ENCODE results near the gene CGA.
"Not testable (repeated sequence)": the region's sequence is repeated elsewhere in the genome, so short reads cannot be mapped to it uniquely, and the experiment has no call there.

The CGA gene

DNA sequence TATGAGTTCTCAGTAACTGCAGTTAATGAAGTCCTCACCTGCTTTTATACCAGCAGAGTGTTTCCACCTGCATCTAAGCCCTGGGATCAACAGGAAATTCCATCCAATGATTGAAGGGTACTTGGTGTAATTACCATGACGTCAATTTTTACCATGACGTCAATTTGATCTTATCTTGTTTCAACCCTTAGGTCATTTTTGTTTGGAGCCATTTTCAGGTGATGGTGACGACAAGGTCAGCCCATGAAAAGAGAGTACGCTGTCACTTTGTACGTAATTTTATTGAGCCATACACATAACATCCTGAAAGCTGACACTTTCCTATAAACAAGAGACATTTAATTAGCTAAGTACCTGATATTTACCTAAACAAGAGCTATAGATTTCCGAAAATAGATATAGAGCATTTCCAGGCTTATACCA, at the start of gene CGA:
TSS of gene CGA (minus strand) at position 20 of the 423 bp plus-strand sequence. CDS start 6,906 bp downstream, outside the sequence.
- DNase-seq (ENCODE audit: low spot score) = no peak

DNA sequence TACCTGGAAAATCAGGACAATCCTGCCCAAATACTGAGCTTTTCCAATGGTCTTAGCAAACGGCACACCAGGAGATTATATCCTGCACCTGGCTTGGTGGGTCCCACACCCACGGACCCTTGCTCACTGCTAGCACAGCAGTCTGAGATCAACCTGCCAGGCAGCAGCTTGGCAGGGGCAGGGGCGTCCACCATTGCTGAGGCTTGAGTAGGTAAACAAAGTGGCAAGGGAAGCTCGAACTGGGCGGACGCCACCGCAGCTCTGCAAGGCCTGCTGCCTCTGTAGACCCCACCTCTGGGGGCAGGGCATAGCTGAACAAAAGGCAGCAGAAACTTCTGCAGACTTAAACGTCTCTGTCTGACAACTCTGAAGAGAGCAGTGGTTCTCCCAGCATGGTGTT, 45.0 kb upstream of the CGA start:
- DNase-seq (ENCODE audit: low spot score) = not testable (repeated sequence)

DNA sequence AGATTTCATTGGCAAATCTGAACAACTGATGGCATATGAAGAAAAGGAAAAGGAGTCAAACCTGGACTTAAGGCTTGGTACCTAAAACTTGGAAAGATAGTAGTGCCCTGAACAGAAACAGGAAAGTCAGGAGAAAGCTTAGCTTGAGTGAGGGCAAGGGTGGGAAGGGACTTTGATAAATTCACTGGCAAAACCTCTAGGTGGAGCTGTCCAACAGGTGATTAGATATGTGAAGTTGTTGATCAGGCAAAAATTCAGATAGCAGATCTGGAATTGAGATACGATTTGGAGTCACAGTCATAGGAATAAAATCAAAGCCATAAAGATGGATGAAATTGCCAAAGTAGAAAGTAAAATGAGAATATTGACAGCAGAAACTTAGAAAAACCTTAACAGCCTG, 44.3 kb upstream of the CGA start:
- DNase-seq (ENCODE audit: low spot score) = peak; percentile 50

DNA sequence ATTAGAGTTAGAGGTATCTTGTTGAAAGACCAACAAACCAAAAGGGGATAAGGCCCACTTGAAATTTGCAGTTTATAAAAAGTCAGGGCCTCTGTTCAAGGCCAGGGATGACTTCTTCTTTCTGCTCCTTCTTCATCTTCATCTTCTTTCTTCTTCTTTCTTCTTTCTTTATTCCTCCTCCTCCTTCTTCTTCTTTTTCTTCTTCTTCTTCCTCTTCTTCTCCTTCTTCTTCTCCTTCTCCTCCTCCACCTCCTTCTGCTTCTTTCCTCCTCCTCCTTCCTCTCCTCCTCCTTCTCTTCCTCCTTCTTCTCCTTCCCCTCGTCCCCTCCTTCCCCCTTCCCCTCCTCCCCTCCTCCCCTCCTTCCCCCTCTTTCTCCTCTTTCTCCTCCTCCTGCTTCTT, 42.1 kb upstream of the CGA start:
- no peak for DNase-seq (ENCODE audit: low spot score)

DNA sequence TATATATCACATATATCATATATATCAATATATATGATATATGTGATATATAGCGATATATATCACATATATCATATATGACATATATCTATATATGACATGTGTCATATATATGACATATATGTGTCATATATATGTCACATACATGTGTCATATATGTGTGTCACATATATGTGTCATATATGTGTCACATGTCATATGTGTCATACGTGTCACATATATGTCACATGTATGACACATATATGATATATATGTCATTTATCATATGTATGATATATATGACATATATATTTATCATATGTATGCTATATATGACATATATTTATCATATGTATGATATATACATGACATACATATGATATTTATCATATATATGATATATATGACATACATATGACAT, 32.8 kb upstream of the CGA start:
- no peak for DNase-seq (ENCODE audit: low spot score)

DNA sequence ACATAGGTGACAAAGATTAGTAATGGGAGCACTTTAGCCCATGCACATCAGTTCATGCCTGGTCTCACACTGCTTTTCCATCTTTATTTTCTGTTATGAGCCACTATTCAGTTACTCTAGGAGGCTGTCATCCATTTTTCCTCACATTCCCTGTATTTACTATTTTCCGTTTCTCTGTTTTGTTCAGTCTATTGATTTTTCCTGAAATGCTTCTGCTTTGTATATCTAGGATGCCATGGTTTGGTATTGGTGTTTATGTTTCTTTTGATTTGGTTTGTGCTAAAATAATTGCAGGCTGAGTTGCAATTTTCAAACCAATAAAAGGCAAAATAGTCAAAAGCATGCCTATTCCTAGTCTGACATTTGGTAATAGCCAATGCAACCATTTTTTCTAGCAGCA, 31.6 kb upstream of the CGA start:
- no peak for DNase-seq (ENCODE audit: low spot score)

DNA sequence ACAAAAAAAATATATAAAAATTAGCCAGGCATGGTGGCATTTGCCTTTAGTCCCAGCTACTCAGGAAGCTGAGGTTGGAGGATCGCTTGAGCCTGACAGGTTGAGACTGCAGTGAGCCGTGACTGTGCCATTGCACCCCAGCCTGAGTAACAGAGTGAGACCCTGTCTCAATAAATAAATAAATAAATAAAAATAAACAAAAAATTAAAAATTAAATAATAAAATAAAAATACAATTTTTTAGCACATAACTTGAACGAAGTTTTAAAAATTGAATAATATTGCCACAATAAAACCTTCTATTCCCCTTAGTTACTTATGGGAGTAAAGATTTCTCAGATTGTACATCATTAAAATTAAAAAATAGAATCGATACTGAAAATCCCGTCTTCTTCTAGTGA, 29.2 kb upstream of the CGA start:
- no peak for DNase-seq (ENCODE audit: low spot score)

DNA sequence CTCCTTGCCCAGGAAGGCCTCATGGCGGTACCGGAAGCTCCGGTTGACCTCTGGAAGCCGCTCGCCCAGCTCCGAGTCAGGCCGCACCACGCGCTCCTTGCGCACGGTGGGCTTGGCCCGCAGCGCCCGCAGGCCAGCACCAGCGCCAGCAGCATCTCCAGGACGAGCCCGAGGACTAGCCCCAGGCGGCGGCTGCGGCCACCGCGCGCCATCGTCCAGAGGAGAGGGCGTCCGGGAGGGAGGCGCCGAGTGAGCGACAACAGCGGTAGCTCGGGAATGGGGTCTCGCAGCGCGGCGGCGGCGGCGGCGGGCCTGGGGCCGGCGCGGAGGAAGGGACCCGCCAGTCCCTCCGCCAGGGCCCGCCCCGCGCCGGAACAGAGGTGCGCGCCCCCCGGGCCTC, 27.6 kb upstream of the CGA start:
- DNase-seq (ENCODE audit: low spot score) = no peak

DNA sequence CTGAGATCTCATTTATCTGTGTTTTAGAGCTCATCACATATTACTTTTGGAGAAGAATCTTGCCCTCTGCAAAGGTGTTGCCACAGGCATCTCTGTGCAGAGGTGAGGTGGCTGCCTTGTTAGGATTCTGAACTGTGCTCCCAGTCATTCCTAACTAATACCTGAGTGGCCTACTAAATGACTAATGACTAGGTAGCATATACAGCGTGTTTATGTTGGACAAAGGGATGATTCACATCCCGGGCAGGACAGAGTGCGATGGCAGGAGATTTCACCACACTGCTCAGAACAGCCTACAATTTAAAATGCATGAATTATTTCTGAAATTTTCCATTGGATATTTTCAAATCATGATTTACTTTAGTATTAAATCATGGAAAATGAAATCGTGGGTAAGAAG, 23.1 kb upstream of the CGA start:
- no peak for DNase-seq (ENCODE audit: low spot score)

DNA sequence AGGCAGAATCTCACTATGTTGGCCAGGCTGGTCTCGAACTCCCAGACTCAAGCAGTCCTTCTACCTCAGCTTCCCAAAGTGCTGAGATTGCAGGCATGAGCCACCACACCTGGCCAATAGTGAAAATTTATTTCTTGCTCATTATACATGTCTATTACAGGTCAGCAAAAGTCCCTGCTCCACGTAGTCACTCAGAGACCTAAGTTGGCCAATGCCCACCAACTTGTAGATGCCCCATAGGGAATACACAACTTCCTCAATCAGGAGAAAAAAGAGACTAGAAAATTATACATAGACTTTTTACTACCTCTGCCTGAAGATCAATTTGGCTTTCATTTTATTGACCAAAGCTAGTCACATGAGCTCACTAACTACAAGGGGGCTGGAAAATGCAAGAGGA, 22.0 kb upstream of the CGA start:
- DNase-seq (ENCODE audit: low spot score) = no peak

DNA sequence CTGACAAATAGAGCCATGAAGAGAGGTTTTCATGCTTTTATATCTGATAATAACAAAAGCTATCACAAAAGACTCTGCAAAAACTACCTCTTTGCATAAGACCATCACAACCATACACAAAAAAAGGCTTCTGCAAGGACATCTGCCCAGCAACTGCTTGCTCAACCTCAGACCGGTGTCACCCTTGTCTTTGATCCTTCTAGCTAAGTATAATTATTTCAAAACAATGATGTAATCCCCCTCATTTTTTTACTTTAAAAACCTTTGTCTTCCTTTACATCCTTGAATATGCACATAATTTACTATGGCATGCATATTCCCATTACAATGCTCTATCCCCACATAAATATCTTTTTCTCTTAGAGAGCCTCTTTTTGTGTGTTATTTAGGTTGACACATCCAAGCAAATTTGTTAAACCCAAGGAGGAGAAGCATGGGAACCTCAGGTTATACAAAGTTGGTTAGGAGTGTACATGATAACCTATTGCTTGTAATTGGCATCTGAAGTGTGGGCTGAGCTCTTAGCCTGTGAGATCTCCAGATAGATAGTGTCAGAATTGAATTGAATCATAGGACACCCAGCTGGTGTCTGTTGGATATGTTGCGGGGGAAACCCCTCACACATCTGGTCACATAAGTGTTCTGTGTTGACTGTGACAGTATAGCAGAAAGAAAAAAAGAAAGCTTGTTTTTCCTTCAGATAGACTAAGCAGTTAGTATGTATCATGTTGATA, 20.7 kb upstream of the CGA start:
- DNase-seq (ENCODE audit: low spot score) = no peak

DNA sequence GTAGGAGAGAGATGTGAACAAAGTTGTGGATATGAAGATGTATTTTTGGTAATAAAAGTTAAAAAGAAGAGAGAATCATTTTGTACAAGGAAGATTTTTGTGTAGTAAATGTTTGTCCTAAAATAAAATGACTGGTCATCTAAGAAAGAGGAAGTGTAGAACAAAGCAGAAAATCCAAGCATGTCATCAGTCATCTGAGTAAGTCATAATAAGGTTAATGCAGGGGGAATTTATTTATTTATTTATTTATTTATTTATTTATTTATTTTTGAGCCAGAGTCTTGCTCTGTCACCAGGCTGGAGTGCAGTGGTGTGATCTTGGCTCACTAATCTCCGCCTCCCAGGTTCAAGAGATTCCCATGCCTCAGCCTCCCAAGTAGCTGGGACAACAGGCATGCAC, 15.7 kb upstream of the CGA start:
- DNase-seq (ENCODE audit: low spot score) = peak; percentile 3

DNA sequence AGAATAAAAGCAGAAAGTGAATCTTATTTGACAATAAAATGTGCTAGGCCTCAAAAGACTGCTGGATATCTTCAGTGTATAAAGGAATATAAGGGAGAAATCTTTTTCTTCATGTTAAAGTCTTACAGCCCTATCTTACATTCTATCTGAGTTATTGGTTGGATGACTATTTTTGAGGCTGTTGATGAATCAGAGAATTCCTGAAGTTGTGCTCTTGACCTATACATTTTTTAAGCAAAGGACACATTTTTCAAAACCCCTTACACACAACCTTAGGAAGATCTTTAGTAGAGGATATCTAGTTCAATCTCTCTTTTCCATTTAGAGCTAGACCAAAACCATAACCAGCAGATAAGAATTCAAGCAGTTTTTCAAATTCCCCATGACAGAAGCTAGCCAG, 10.9 kb upstream of the CGA start:
- DNase-seq (ENCODE audit: low spot score) = no peak

DNA sequence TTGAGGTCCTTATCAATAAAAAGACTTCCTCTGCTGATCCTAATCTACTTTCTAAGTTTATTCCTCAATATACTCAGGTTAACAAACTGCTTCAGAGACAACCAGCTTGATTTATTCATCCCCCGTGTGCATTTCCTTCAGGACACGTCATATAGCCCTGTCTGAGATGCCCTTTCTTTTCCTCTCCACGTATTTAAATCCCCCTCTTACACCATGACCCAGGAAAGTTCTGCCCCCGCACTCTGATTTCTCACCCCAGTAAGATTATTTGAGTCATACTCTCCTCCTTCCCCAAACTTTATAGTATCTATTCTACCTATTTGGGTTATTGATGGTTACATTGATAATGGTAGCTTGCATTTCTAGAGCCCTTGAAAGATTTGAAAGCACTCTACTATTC, 9.8 kb upstream of the CGA start:
- DNase-seq (ENCODE audit: low spot score) = no peak

DNA sequence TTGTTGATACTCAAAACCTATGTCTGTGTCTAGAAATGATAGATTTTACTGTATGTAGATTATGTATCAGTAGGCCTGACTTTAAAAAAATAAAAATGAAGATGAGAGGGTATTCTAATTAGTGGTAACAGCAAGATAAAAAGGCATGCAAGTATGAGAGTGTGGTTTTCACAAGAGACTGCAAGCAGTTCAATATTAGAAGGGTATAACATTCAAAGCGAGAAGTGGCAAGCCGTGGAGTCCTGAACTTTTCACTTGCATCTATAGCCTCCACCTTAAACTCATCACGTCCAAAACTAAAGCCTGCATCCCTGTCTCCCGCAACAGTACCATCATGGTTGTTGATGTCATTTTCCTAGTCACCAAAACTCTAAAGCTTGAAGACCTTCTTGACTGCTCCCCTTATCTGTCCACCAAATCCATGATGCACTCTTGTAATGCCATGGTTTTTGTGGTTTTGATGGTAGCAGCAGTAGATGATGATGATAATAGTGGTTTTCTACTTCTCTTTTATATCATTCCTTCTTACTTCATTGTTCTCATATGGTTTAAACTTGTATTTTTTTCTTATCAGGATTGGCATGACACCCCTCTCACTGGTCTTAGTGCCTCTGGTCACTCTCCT, 9.2 kb upstream of the CGA start:
- no peak for DNase-seq (ENCODE audit: low spot score)

DNA sequence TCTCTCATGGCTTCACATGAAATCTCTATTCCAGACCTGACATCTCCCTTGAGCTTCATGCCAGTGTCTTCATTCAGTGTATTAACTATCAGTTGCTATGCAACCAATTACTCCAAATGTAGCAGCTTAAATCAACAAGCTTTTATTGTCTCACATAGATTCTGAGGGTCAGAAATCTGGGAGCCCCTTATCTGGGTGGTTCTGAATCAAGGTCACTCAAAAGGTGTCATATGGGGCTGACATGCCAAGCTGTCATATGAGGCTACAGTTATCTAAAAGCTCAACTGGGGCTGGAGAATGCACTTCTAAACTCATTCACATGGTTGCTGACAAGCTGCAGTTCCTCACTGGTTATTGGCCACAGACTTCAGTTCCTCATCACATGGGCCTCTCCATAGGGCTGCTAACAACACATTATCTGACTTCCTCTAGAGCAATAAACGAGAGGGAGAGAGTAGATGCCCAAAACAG, 7.3 kb upstream of the CGA start:
- DNase-seq (ENCODE audit: low spot score) = no peak

DNA sequence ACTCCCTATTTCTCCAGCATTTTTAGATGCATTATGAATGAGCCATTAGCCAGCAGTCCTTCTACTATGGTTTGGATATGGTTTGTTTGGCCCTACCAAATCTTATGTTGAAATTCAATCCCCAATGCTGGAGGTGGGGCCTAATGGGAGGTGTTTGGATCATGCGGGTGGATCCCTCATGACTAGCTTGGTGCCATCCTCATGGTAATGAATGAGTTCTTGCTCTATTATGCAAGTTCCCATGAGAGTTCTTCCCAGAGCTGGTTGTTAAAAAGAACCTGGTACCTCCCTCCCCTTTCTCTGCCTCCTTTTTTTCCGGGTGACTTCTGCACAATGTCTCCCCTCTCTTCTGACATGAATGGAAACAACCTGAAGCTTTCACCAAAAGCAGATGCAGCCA, 6.2 kb upstream of the CGA start:
- no peak for DNase-seq (ENCODE audit: low spot score)

DNA sequence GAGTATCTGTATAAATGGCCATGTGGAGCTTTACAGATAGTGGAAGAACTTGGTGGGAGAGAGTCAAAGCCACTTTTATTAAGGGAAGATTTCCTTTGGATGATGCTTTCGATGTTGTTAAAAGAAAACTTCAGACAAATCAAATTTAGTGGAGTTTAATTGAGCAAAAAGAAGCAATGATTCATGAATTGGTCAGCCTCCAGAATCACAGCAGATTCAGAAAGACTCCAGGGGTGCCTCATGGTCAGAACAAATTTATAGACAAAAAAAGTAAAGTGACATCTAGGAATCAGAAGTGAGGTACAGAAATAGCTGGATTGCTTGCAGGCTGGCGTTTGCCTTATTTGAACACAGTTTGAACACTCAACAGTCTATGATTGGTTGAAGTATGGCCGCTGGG, 5.3 kb upstream of the CGA start:
- DNase-seq (ENCODE audit: low spot score) = no peak

DNA sequence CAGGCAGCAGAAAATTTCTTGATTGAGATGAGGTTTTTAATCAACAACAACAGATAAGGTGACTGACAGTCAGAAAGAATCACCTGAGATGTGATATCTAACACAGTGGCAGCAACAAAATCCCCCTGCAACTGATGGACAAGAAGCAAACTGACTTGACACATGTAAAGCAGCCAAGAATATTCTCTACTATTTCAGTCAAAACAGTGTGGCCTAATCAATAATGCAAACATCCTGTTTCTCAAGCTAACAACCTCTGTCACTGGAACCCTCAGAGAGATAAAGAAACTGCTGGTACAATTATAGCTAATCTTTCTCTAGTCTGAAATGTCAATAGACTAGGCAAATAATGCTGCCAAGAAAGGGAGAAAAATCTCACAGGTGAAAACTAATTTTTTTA, 4.6 kb upstream of the CGA start:
- no peak for DNase-seq (ENCODE audit: low spot score)

DNA sequence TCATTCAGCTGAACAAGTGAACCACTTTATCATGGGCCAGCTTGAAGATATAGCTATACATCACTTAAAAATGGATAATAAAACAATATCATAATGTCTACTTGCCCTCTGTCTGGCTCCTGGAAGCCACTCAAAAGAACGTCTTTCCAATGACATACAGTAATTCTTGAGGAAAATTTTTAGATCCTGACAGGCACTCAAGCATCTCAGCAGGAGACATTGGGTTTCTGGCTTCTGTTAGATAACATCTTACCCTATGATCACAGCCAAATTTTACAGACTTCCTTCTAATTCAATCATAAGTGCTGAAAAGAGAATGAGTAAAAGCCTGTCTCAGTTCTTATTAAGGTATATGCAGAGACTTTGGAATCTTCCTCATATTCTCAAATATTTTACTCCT, 330 bp downstream of the CGA start:
- no peak for DNase-seq (ENCODE audit: low spot score)

DNA sequence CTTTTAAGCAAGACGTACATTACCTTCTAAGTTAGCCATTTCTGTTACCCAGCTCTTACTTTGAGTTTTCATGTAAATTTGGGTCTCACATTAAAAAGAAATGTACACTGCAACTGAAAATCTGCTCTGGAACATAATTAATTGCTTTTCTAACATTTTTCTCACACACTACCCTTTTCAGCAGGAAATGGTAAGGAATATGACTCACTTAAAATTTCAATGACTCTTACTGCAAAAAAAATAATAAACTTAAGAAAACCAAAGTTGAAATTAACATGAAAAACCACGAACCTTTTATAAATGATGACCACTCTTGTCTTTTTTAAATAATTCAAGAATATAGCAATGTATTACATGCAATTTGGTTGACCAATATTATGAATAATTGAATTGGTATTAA, 1.3 kb downstream of the CGA start:
- DNase-seq (ENCODE audit: low spot score) = peak; percentile 21

DNA sequence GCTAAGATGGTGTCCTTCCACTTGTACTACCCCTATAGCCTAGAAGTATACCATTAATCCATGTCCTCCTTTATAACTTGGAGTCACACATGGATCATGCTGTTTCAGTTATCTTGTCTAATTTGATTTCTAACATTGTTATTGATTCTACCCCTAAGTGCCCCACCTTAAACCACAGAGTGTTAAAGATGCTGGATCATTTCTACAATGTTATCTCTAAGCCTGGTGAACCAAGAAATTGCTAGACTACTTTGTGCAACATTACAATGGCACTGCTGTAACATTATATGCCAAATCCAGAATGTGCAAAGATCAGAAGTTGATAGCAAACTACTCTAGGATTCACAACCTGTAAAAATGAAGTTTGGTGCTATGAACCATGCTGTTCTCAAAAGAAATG, 1.7 kb downstream of the CGA start:
- DNase-seq (ENCODE audit: low spot score) = no peak

DNA sequence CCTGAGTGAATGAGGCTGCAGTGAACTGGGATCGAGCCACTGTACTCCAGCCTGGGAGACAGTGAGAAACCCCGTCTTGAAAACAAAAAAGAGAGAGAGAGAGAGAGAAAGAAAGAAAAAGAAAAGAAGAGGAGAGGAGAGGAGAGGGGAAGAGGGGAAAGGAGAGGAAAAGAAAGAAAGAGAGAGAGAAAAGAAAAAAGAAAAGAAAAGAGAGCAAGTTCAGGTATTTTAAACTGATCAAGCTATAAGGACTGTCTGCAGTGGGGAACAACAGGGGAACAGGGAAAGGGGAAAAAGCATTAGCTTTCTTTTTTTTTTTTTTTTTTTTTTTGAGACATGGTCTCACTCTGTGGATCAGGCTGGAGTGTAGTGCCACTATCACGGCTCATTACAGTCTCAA, 2.5 kb downstream of the CGA start:
- DNase-seq (ENCODE audit: low spot score) = no peak

DNA sequence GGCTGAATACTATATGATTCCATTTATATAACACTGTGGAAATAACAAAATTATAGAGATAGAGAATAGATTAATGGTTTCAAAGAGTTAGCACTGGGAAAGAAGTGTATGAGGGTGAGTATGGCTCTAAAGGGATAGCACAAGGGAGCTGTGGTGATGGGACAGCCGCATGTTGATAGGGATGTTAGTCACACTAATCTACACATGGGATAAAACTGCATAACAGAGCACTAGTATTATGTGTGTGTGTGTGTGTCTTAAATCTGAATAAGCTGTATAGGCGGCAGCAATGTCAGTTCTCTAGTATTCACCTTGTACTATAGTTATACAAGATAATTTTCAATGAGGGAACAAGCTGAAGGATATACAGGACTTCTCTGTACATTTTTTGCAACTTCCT, 5.8 kb downstream of the CGA start:
- DNase-seq (ENCODE audit: low spot score) = no peak

Data from kidney capillary endothelial cell (primary cell).